Astrocyte (in vitro differentiated cells and primary cell): ENCODE data around the gene LAMB4. TPM values are rescaled to one million over a fixed set of nuclear protein-coding genes. Genes with fewer than 3 reads are reported as not detected.

Experiments used
- DNase-seq: peaks from one replicate; pipeline ENCODE4 v3.0.0-alpha.2; 2010; ENCODE audit warnings: low read depth
- FAIRE-seq: peaks from 2 replicates; lab custom pipeline; 2011; peaks lifted over from hg19 to GRCh38; lab: Jason Lieb, UNC
- H2AFZ ChIP-seq: 2 replicates; pipeline ENCODE4 v1.6.0; 2012; ENCODE audit warnings: low read depth, low read length, inconsistent platforms
- H3K27ac ChIP-seq: 2 replicates; pipeline ENCODE4 v1.5.1; 2011; ENCODE audit warnings: low read depth, low read length, inconsistent platforms
- H3K27me3 ChIP-seq: 2 replicates; pipeline ENCODE4 v1.6.0; 2011; ENCODE audit warnings: low read length, inconsistent platforms; ENCODE audit not compliant: insufficient read depth
- H3K36me3 ChIP-seq: 2 replicates; pipeline ENCODE4 v1.5.1; 2011; ENCODE audit warnings: low read length, inconsistent platforms; ENCODE audit not compliant: insufficient read depth
- H3K4me1 ChIP-seq: 2 replicates; pipeline ENCODE4 v1.5.1; 2011; ENCODE audit warnings: low read length, inconsistent platforms; ENCODE audit not compliant: insufficient read depth
- H3K4me2 ChIP-seq: 2 replicates; pipeline ENCODE4 v1.6.0; 2012; ENCODE audit warnings: low read length, inconsistent platforms
- H3K4me3 ChIP-seq: 2 replicates; pipeline ENCODE4 v1.5.1; 2011; ENCODE audit warnings: low read depth, mild to moderate bottlenecking, low read length, inconsistent platforms; ENCODE audit not compliant: insufficient read depth
- H3K79me2 ChIP-seq: 2 replicates; pipeline ENCODE4 v1.6.0; 2012; ENCODE audit warnings: mild to moderate bottlenecking, low read length, inconsistent platforms; ENCODE audit not compliant: insufficient read depth
- H3K9ac ChIP-seq: 2 replicates; pipeline ENCODE4 v1.6.0; 2012; ENCODE audit warnings: mild to moderate bottlenecking, low read length, inconsistent platforms
- H3K9me3 ChIP-seq: 2 replicates; pipeline ENCODE4 v1.5.1; 2012; ENCODE audit warnings: low read depth, mild to moderate bottlenecking, low read length, inconsistent platforms; ENCODE audit not compliant: insufficient read depth
- H4K20me1 ChIP-seq: 2 replicates; pipeline ENCODE4 v1.6.0; 2012; ENCODE audit warnings: low read length, inconsistent platforms; ENCODE audit not compliant: insufficient read depth
- H3K27ac Mint-ChIP-seq: one replicate; pipeline ENCODE4 v1.8.0; 2021; ENCODE audit warnings: mild to moderate bottlenecking, mixed read lengths; ENCODE audit not compliant: unreplicated experiment
- H3K27me3 Mint-ChIP-seq: one replicate; pipeline ENCODE4 v1.8.0; 2021; ENCODE audit warnings: low read depth, mixed read lengths; ENCODE audit not compliant: unreplicated experiment
- H3K36me3 Mint-ChIP-seq: one replicate; pipeline ENCODE4 v1.8.0; 2021; ENCODE audit warnings: low read depth, mixed read lengths; ENCODE audit not compliant: unreplicated experiment
- H3K4me1 Mint-ChIP-seq: one replicate; pipeline ENCODE4 v1.8.0; 2021; ENCODE audit warnings: low read depth, mixed read lengths; ENCODE audit not compliant: unreplicated experiment
- H3K4me3 Mint-ChIP-seq: one replicate; pipeline ENCODE4 v1.8.0; 2021; ENCODE audit warnings: mild to moderate bottlenecking, moderate library complexity, mixed read lengths; ENCODE audit not compliant: unreplicated experiment
- H3K9me3 Mint-ChIP-seq: one replicate; pipeline ENCODE4 v1.8.0; 2021; ENCODE audit warnings: mild to moderate bottlenecking, mixed read lengths; ENCODE audit not compliant: unreplicated experiment
- CTCF ChIP-seq: IDR thresholded peaks from 2 replicates; pipeline ENCODE4 v1.5.1; 2011; ENCODE audit warnings: low read depth, mild to moderate bottlenecking, inconsistent platforms, low read length, moderate library complexity; ENCODE audit not compliant: insufficient read depth
- EZH2 ChIP-seq: IDR thresholded peaks from 2 replicates; pipeline ENCODE4 v1.6.1; 2012; ENCODE audit warnings: mild to moderate bottlenecking, low read length, inconsistent platforms; ENCODE audit not compliant: insufficient read depth
- total RNA-seq: library from RNA; stranded (reverse); gene quantifications from 2 replicates; pipeline ENCODE4 v1.2.1, GENCODE V29; 2021

LAMB4 gene
- total RNA-seq, 1 donor from 2014 or later = 0.16 TPM

- Mint-ChIP-seq H3K27me3 (peaks cover 6% of the 10 kb centered on the region), H3K4me1 (peaks cover 18% of the 10 kb centered on the region), H3K9me3 (no peaks in the 10 kb centered on the region), H3K27ac (peak overlapping the region; percentile 19), H3K36me3 (no peaks in the 10 kb centered on the region), H3K4me3 (peak overlapping the region; percentile 21)
- Histone ChIP-seq H3K4me1 (no peaks in the 10 kb centered on the region), H3K36me3 (no peaks in the 10 kb centered on the region), H3K9ac (no peak overlapping the region), H3K4me2 (no peak overlapping the region), H2AFZ (no peak overlapping the region), H3K27ac (no peak overlapping the region), H3K9me3 (no peaks in the 10 kb centered on the region), H3K27me3 (no peaks in the 10 kb centered on the region), H3K4me3 (no peak overlapping the region), H3K79me2 (no peaks in the 10 kb centered on the region), H4K20me1 (no peaks in the 10 kb centered on the region)
- DNase-seq (peak; percentile 16), FAIRE-seq (no peak)
- no peak for TF ChIP-seq EZH2
- TF ChIP-seq CTCF = no peak
Observed at GRCh38 chr7:108051454-108051853, 78.7 kb downstream of the LAMB4 start.

- Histone ChIP-seq H3K36me3 (no peaks in the 10 kb centered on the region), H2AFZ (no peak overlapping the region), H3K4me3 (no peak overlapping the region), H3K27ac (no peak overlapping the region), H3K27me3 (no peaks in the 10 kb centered on the region), H3K9me3 (no peaks in the 10 kb centered on the region), H3K9ac (no peak overlapping the region), H3K4me2 (no peak overlapping the region), H4K20me1 (no peaks in the 10 kb centered on the region), H3K4me1 (no peaks in the 10 kb centered on the region), H3K79me2 (no peaks in the 10 kb centered on the region)
- DNase-seq = no peak
- Mint-ChIP-seq H3K27me3 (peaks cover 6% of the 10 kb centered on the region), H3K27ac (no peak overlapping the region), H3K4me1 (peaks cover 13% of the 10 kb centered on the region), H3K9me3 (no peaks in the 10 kb centered on the region), H3K4me3 (no peak overlapping the region), H3K36me3 (no peaks in the 10 kb centered on the region)
- TF ChIP-seq CTCF (no peak), EZH2 (no peak)
- no peak for FAIRE-seq
Observed at GRCh38 chr7:108049962-108050361, 80.2 kb downstream of the LAMB4 start.

GRCh38 chr7:108048422-108048821, 81.7 kb downstream of the LAMB4 start:
- Histone ChIP-seq H3K9ac (no peak overlapping the region), H4K20me1 (no peaks in the 10 kb centered on the region), H3K4me1 (no peaks in the 10 kb centered on the region), H3K27ac (no peak overlapping the region), H3K27me3 (no peaks in the 10 kb centered on the region), H2AFZ (no peak overlapping the region), H3K4me2 (no peak overlapping the region), H3K4me3 (no peak overlapping the region), H3K79me2 (no peaks in the 10 kb centered on the region), H3K36me3 (no peaks in the 10 kb centered on the region), H3K9me3 (no peaks in the 10 kb centered on the region)
- FAIRE-seq = no peak
- Mint-ChIP-seq H3K27me3 (peaks cover 2% of the 10 kb centered on the region), H3K27ac (no peak overlapping the region), H3K4me3 (no peak overlapping the region), H3K9me3 (no peaks in the 10 kb centered on the region), H3K36me3 (no peaks in the 10 kb centered on the region), H3K4me1 (peaks cover 13% of the 10 kb centered on the region)
- DNase-seq = no peak
- TF ChIP-seq CTCF (no peak), EZH2 (no peak)
